Measurements from ENCODE around the gene NELFB.

NELFB gene

GRCh38 chr9:137314561-137315560, 59.7 kb downstream of the NELFB start:
- DNase-seq (ENCODE audit: low spot score), result no peak

GRCh38 chr9:137315581-137316011, 60.5 kb downstream of the NELFB start:
- DNase-seq (ENCODE audit: low spot score), result no peak

GRCh38 chr9:137316012-137316981, 61.2 kb downstream of the NELFB start:
- DNase-seq (ENCODE audit: low spot score), result no peak

DNA sequence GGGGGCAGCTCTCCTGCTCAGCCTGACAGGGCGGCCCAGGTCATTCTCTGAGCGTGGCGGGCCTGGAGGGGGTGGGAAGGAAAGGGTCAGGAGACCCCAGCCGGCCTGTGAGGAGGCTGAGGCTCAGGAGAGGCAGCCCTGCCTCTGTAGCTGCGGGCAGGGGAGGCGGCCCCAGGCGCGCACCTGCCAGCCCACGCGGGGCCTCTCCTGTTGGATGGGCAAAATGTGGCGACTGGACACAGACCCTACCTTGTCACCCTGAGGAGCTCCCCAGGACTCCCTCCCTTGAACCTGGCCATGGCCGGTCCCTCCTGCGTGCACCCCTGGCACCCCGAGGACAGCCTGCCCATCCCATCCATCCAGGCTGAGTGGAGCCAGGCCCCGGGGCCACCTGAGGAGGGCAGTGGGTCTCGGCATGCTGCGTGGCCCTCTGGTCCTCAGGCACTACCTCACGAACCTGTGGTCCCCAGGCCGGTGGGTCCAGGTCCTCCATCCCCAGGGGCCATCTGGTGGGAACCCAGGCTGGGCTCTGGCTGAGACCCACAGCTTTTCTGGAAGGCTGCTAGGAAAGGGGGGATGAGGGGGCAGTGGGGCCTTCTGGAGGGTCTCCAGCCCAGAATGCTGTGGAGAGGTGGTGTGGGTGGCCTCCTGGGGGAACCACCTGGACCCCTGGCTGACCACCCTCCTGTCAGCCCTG, 62.0 kb downstream of the NELFB start:
- DNase-seq (ENCODE audit: low spot score), result no peak

GRCh38 chr9:137317718-137318511, 62.8 kb downstream of the NELFB start:
- no peak for DNase-seq (ENCODE audit: low spot score)

DNA sequence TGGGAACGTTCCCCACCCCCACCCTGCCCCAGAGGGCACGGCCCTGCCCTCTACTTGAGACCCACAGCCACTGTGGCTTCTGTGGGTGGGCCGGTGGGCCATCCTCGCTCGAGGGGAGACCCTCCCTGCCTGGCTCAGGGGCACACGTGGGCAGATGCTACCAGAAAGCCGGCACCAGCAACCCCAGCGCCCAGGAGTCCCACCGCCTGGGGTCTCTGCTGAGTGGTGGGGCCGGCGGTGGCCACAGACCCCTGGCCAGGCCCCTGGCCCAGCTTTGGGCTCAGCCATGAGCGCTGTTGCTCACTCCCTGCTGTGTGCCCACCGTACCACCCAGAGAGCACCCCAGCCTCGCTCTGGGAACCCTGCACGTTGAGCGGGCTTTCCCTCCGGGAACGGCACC, 63.5 kb downstream of the NELFB start:
- DNase-seq (ENCODE audit: low spot score), result no peak

DNA sequence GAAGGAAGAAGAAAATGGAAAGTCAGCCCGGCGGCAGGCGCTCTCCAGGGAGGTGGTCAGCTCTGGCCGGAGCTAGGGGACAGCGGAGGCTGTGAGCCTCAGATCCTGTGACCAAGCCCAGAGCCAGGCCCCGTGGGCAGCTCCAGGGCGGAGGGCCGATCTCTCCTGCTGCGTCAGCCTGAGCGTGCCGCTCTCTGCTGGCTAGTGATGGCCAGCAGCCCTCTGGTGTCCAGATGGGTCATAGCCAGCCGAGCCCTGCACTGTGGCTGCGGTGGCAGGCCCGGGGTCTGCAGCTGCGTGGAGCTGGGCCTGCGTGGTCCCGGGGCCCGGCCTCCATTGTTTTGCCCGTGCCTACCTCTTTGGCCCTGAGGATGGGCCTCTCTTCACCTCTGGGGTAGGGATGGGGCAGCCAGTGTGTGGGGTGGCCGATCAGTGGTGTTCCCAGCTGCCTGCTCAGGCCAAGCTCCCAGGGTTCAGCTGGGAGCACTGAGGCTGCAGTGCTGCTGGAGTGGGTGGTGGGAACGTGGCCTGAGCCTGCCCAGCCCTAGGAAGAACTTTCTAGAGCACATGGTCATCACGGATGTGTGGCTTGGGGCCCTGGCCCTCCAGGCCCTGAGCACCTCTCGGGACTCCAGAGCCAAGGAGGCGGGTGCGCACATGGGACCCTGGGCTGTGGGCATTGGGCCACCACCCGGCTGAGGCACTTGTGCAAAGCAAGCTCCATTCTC, 64.0 kb downstream of the NELFB start:
- DNase-seq (ENCODE audit: low spot score), result no peak

DNA sequence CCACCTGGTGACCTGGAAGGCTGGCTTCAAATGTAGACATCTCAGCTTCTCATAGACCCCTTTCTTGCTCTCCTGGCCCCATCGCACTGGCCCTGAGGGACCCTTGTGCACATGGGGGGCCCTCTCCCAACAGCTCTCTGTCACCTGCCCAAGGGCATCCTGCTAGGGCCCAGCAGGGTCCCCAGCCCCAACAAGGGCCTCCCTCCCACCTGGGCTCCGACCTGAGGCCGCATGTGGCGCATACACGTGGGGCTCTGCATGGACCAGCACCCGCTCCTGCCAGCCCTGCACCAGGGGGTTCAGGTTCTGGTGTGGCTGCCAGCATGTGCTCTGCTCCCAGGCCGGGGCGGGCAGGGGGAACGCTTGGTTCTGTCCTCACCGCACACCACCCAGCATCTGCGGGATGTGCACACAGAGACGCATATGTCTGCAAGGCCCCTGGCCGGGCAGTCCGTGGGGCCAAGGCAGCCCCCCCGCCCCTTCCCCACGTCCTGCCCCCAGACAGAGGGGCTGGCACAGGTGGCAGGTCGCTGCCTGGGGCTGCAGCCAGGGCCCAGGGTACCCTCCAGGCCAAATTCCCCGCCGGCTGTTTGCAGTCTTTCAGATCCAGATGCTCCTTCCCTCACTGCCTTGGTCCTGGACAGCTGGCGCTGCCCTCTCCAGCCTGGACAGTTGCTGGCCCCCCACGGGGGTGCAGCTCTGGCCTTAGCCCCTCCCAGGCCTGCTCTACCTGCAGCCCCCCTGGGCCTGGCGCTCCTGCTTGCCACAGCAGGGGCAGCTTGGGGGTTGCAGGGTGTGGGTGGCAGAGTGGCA, 64.8 kb downstream of the NELFB start:
- no peak for DNase-seq (ENCODE audit: low spot score)

DNA sequence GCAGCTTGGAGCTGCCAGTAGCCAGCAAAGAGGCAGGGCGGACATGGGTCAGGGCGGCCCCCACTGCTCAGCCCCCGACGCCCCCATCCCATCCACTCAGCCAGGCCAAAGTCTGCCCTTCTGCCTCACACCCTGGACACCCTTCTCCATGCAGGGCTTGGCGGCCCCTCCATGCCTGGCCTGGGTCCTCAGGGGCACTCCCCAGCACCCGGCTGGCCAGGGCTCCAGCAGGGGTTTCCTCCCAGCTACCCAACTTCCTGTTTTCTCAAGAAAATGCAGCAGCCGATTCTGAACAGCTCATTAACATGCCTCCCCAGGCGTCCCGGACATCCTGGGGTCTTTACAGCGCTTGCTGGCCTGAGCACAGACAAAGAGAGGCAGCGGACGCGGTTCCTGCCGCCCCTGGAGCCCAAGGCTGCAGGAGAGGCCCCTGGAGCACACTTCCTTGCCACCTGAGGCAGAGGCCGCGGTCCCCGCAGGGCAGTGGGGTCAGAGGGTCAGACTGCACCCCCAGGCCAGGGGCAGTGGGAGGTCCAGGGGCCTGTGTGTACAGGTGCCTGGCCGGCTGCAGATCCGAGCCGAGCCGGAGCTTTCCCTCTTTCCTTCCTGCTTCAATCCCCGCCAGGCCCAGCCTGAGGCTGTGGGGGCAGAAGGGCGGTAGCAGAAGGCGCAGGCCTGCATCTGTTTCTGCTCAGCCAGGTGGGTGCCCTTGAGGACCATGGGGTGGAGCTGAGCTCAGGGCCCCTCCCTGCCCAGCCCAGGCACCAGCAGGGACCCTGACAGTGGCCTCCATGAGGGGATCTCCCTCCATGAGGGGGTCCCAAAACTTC, 65.6 kb downstream of the NELFB start:
- no peak for DNase-seq (ENCODE audit: low spot score)

- DNase-seq (ENCODE audit: low spot score), result no peak
These were observed 66.7 kb downstream of the NELFB start for GRCh38 chr9:137321726-137322361.

Measured in CD4-positive, alpha-beta T cell treated with Interleukin-15 for 4 hours (primary cell).